OCI-LY3 (cell line): ENCODE measurements around the gene ERCC5.

Experiments
- H2AFZ ChIP-seq: fragments of 200-600, 300-600 bp; shearing (Covaris generic); 2 replicates; pipeline ENCODE4 v1.6.0; 2014; ENCODE audit warnings: antibody characterized with exemption, low read depth, low read length
- H3K27ac ChIP-seq: fragments of 200-600, 300-600 bp; sonication (generic); 2 replicates; pipeline ENCODE4 v1.5.1; 2014; ENCODE audit warnings: mild to moderate bottlenecking, low read length, moderate library complexity, mixed read lengths
- H3K27me3 ChIP-seq: fragments of 200-600, 300-600 bp; sonication (generic); 2 replicates; pipeline ENCODE4 v1.6.1; 2014; ENCODE audit warnings: low read depth, low read length, mixed read lengths
- H3K36me3 ChIP-seq: fragments of 200-600, 300-600 bp; sonication (generic); replicated peaks from 2 replicates; pipeline ENCODE3; 2014; ENCODE audit warnings: low read depth, low read length, mixed read lengths
- H3K4me1 ChIP-seq: fragments of 300-600, 200-600 bp; sonication (generic); 2 replicates; pipeline ENCODE4 v1.6.1; 2014; ENCODE audit warnings: low read length, mixed read lengths
- H3K4me2 ChIP-seq: fragments of 200-600, 300-600 bp; sonication (generic); 2 replicates; pipeline ENCODE4 v1.6.1; 2014; ENCODE audit warnings: low read length, mixed read lengths
- H3K4me3 ChIP-seq: fragments of 300-600, 200-600 bp; sonication (generic); 2 replicates; pipeline ENCODE4 v1.5.1; 2014; ENCODE audit warnings: antibody characterized with exemption, mild to moderate bottlenecking, low read length, moderate library complexity
- H3K79me2 ChIP-seq: fragments of 300-600, 200-600 bp; shearing (Covaris generic); 2 replicates; pipeline ENCODE4 v1.6.1; 2014; ENCODE audit warnings: mild to moderate bottlenecking, low read length, mixed read lengths
- H3K9ac ChIP-seq: fragments of 300-600, 200-600 bp; shearing (Covaris generic); 2 replicates; pipeline ENCODE4 v1.6.0; 2014; ENCODE audit warnings: mild to moderate bottlenecking, low read length, moderate library complexity
- H3K9me3 ChIP-seq: fragments of 200-600, 300-600 bp; shearing (Covaris generic); 2 replicates; pipeline ENCODE4 v1.6.1; 2014; ENCODE audit warnings: low read length, mixed read lengths; ENCODE audit not compliant: insufficient read depth
- H4K20me1 ChIP-seq: fragments of 200-600, 300-600 bp; sonication (generic); 2 replicates; pipeline ENCODE4 v1.6.1; 2016; ENCODE audit warnings: low read length, mixed read lengths; ENCODE audit not compliant: insufficient read depth
- CTCF ChIP-seq: fragments of 200-600, 300-600 bp; sonication (generic); IDR thresholded peaks from 2 replicates; pipeline ENCODE4 v1.5.1; 2014; ENCODE audit warnings: antibody characterized with exemption, low read length, low read depth
- EZH2phosphoT487 ChIP-seq: fragments of 200-600 bp; shearing (Covaris generic); IDR thresholded peaks from 2 replicates; pipeline ENCODE4 v1.6.1; 2018; ENCODE audit warnings: antibody characterized with exemption, mixed run types, low read depth

Gene ERCC5

GRCh38 chr13:102915393-102915930 lies 69.6 kb downstream of the ERCC5 start:
- Histone ChIP-seq H3K36me3 (no peaks in the 10 kb centered on the region), H3K9ac (no peak overlapping the region), H3K79me2 (no peaks in the 10 kb centered on the region), H3K27me3 (no peaks in the 10 kb centered on the region), H3K27ac (no peak overlapping the region), H3K9me3 (no peaks in the 10 kb centered on the region), H2AFZ (no peak overlapping the region), H3K4me2 (no peak overlapping the region), H3K4me1 (no peaks in the 10 kb centered on the region), H3K4me3 (no peak overlapping the region), H4K20me1 (no peaks in the 10 kb centered on the region)
- TF ChIP-seq EZH2phosphoT487, result no peak
- TF ChIP-seq CTCF, result no peak

- no peak for TF ChIP-seq EZH2phosphoT487
- TF ChIP-seq CTCF, result no peak
- Histone ChIP-seq H3K27ac (no peak overlapping the region), H4K20me1 (no peaks in the 10 kb centered on the region), H3K9me3 (no peaks in the 10 kb centered on the region), H3K4me3 (no peak overlapping the region), H2AFZ (no peak overlapping the region), H3K36me3 (no peaks in the 10 kb centered on the region), H3K4me1 (no peaks in the 10 kb centered on the region), H3K79me2 (no peaks in the 10 kb centered on the region), H3K4me2 (no peak overlapping the region), H3K9ac (no peak overlapping the region), H3K27me3 (0 out of 2 replicates have a peak, but pooled peaks cover 5% of the 10 kb centered on the region)
Observed at GRCh38 chr13:102917019-102917418, 71.2 kb downstream of the ERCC5 start.

- Histone ChIP-seq H3K27ac (no peak overlapping the region), H3K9ac (no peak overlapping the region), H3K79me2 (no peaks in the 10 kb centered on the region), H4K20me1 (no peaks in the 10 kb centered on the region), H3K9me3 (no peaks in the 10 kb centered on the region), H3K27me3 (0 out of 2 replicates have a peak, but pooled peaks cover 5% of the 10 kb centered on the region), H3K4me3 (no peak overlapping the region), H3K4me2 (no peak overlapping the region), H3K36me3 (no peaks in the 10 kb centered on the region), H2AFZ (no peak overlapping the region), H3K4me1 (no peaks in the 10 kb centered on the region)
- TF ChIP-seq CTCF (no peak), EZH2phosphoT487 (no peak)
Observed at GRCh38 chr13:102922184-102922583, 76.4 kb downstream of the ERCC5 start.
